Liver (tissue), 9 donors: Measurements from ENCODE around the gene ST3GAL2. TPM values are rescaled to one million over a fixed set of nuclear protein-coding genes. Genes with fewer than 3 reads are reported as not detected.

Experiments
- DNase-seq: peaks from one replicate; pipeline ENCODE4 v3.0.0-alpha.2; 2017; ENCODE audit warnings: low spot score
- H3K27ac ChIP-seq, 2 donors: one replicate each; pipeline ENCODE4 v1.7.0; 2013; ENCODE audit warnings: inconsistent platforms in 2 of 2, low read length in 2 of 2, control low read depth in 1 of 2, low read depth in 1 of 2, mild to moderate bottlenecking in 1 of 2
- H3K27me3 ChIP-seq, 4 donors: one replicate each; pipeline versions ENCODE4 v1.6.1 to v1.7.0; 2013; ENCODE audit warnings: low read length in 3 of 4, inconsistent platforms in 1 of 4, mild to moderate bottlenecking in 1 of 4, moderate library complexity in 1 of 4; ENCODE audit not compliant: control insufficient read depth in 4 of 4, insufficient read depth in 4 of 4
- H3K36me3 ChIP-seq, 4 donors: one replicate each; pipeline versions ENCODE4 v1.6.1 to v1.7.0; 2013; ENCODE audit warnings: low read length in 3 of 4, mild to moderate bottlenecking in 3 of 4, low read depth in 1 of 4, moderate library complexity in 1 of 4; ENCODE audit not compliant: control insufficient read depth in 4 of 4, insufficient read depth in 3 of 4
- H3K4me1 ChIP-seq, 4 donors: one replicate each; pipeline versions ENCODE4 v1.6.1 to v1.7.0; 2013; ENCODE audit warnings: low read length in 3 of 4, mild to moderate bottlenecking in 3 of 4, moderate library complexity in 1 of 4; ENCODE audit not compliant: control insufficient read depth in 4 of 4, insufficient read depth in 4 of 4
- H3K4me3 ChIP-seq, 3 donors: one replicate each; pipeline versions ENCODE4 v1.6.1 to v1.7.0; 2013; ENCODE audit warnings: low read length in 3 of 3, control low read depth in 1 of 3, low read depth in 1 of 3, mild to moderate bottlenecking in 1 of 3
- H3K9ac ChIP-seq, 2 donors: one replicate each; pipeline ENCODE4 v1.7.0; 2013; ENCODE audit warnings: low read length in 2 of 2, mild to moderate bottlenecking in 2 of 2, moderate library complexity in 2 of 2, control low read depth in 1 of 2, low read depth in 1 of 2
- H3K9me3 ChIP-seq, 4 donors: one replicate each; pipeline versions ENCODE4 v1.6.1 to v1.7.0; 2013; ENCODE audit warnings: low read length in 3 of 4; ENCODE audit not compliant: control insufficient read depth in 4 of 4
- ATF3 ChIP-seq: IDR thresholded peaks from 2 replicates; pipeline ENCODE4 v1.6.1; 2016; ENCODE audit warnings: antibody characterized with exemption
- CTCF ChIP-seq: fragments of 150-350 bp; IDR thresholded peaks from 2 replicates; pipeline ENCODE4 v1.5.1; 2017; ENCODE audit warnings: improper control_type of control experiment, low read depth, low read length; ENCODE audit not compliant: missing input control
- EGR1 ChIP-seq, 2 donors: IDR thresholded peaks; 2 replicates each; pipeline ENCODE4 v1.6.1; 2016 to 2018; ENCODE audit warnings: antibody characterized with exemption in 2 of 2, low read depth in 2 of 2
- FOXA1 ChIP-seq: IDR thresholded peaks from 2 replicates; pipeline ENCODE4 v1.6.1; 2016; ENCODE audit warnings: antibody characterized with exemption
- FOXA2 ChIP-seq: IDR thresholded peaks from 2 replicates; pipeline ENCODE4 v1.6.1; 2016; ENCODE audit warnings: antibody characterized with exemption
- GABPA ChIP-seq, 2 donors: IDR thresholded peaks in 1 of 2; conservative IDR thresholded peaks in 1 of 2; 2 replicates each; pipeline ENCODE4 v1.6.1; 2016; ENCODE audit warnings: antibody characterized with exemption in 2 of 2, mild to moderate bottlenecking in 1 of 2, moderate library complexity in 1 of 2
- HNF4A ChIP-seq, 2 donors: conservative IDR thresholded peaks; 2 replicates each; pipeline ENCODE4 v1.6.1; 2016; ENCODE audit warnings: antibody characterized with exemption in 2 of 2, mild to moderate bottlenecking in 2 of 2
- HNF4G ChIP-seq: IDR thresholded peaks from 2 replicates; pipeline ENCODE4 v1.6.1; 2016; ENCODE audit warnings: antibody characterized with exemption
- JUND ChIP-seq, 2 donors: IDR thresholded peaks; 2 replicates each; pipeline ENCODE4 v1.6.1; 2016; ENCODE audit warnings: antibody characterized with exemption in 2 of 2
- MAX ChIP-seq: IDR thresholded peaks from 2 replicates; pipeline ENCODE4 v1.6.1; 2016; ENCODE audit warnings: antibody characterized with exemption
- NR2F2 ChIP-seq: IDR thresholded peaks from 2 replicates; pipeline ENCODE4 v1.6.1; 2016; ENCODE audit warnings: antibody characterized with exemption
- RAD21 ChIP-seq, 2 donors: IDR thresholded peaks; 2 replicates each; pipeline ENCODE4 v1.6.1; 2016; ENCODE audit warnings: antibody characterized with exemption in 2 of 2, mild to moderate bottlenecking in 2 of 2
- RXRA ChIP-seq, 2 donors: IDR thresholded peaks; 2 replicates each; pipeline ENCODE4 v1.6.1; 2017 to 2018; ENCODE audit warnings: antibody characterized with exemption in 2 of 2, mild to moderate bottlenecking in 1 of 2
- SP1 ChIP-seq: IDR thresholded peaks from 2 replicates; pipeline ENCODE4 v1.6.1; 2018; ENCODE audit warnings: antibody characterized with exemption, mild to moderate bottlenecking
- TAF1 ChIP-seq: conservative IDR thresholded peaks from 2 replicates; pipeline ENCODE4 v1.6.1; 2016; ENCODE audit warnings: antibody characterized with exemption, mild to moderate bottlenecking
- YY1 ChIP-seq: IDR thresholded peaks from 2 replicates; pipeline ENCODE4 v1.6.1; 2016; ENCODE audit warnings: antibody characterized with exemption, mild to moderate bottlenecking
- ZBTB33 ChIP-seq: IDR thresholded peaks from 2 replicates; pipeline ENCODE4 v1.6.1; 2016; ENCODE audit warnings: antibody characterized with exemption
- WGBS: extraction: QIAGEN DNeasy Blood & Tissue Kit; methylation state at CpG from one replicate; pipeline ENCODE4 v1.1.7; 2013; 5-methylcytosine and 5-hydroxymethylcytosine counted together
- polyA plus RNA-seq, 2 donors: library from polyadenylated mRNA; stranded (reverse) in 1 of 2; unstranded in 1 of 2; fragments of 200-250 nt in 1 of 2; fragments of >200 nt in 1 of 2; fragmentation: Nextera tagmentation in 1 of 2; extraction: Ambion mirVana in 1 of 2; gene quantifications; one replicate each; pipeline versions ENCODE4 v1.2.1 to v1.2.3, GENCODE V29; 2013 to 2015
- total RNA-seq, 2 donors: library from RNA; depleted of rRNA; stranded (reverse); fragments of >200 nt; gene quantifications; one replicate each; pipeline ENCODE4 v1.2.3, GENCODE V29; 2014
- TF ChIP-seq, protein P1 (sequence below): IDR thresholded peaks from 2 replicates; pipeline ENCODE4 v1.6.1; 2016; ENCODE audit warnings: antibody characterized with exemption, mild to moderate bottlenecking
- donor health status: healthy.
- donor health status: healthy.
- donor health status: healthy.
- donor health status: healthy.
- donor health status: healthy.

ST3GAL2 gene
- total and polyA plus RNA-seq, 4 donors: 3.9 to 53.1 (median 12.9) TPM

DNA sequence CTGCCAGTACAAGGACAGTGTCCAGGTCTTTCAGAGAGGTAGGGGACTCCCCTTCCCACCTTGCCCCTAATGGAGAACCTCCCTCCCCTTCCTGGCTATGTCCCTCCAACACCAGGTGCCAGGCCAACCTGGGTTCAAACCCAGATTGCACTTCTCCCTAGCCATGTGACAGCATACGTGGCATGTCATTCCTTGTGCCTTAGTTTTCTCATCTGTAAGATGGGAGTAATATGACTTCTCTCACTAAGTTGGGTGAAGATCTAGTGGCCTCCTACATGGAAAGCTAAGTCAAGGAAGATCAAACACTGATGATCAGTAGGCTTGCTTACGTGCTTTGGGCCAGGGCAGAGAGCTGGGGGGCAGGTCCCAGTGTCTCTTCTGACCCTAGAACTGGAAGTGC, 24.3 kb upstream of the ST3GAL2 start (continued):
- no peak for TF ChIP-seq GABPA (IDR thresholded peaks at IDR 0.05 in 1 of 2, conservative IDR thresholded peaks at IDR 0.05 in 1 of 2)

DNA sequence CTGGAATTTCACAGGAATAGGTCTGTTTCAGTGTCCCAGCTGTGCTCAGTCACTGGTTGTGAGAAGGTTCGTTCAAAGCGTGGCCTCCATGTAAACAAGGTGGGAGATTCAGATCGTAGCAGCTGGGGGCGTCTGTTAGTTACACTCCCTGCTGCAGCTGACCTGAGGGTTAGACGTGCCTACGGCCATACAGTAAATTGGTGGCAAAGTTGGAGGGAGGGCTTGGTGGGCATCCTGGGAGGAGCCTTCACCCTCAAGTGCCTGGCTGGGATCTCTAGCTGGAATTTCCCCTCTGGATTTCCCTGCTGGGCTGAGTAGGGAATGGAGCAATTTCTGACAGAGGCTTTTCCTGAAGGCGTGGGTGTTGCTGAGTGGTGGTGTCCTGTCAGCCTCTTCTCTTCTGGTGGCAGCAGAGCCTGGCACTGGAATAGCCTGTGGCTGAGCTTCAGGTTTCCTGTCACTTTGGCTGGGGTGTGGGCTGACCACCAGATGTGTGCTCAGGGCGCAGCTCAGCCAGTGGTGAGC, 21.9 kb upstream of the ST3GAL2 start:
- H3K27ac ChIP-seq: no peak overlapping the region
- WGBS: 82% methylated on average over 8 of the region's 8 CpGs
- no peak for DNase-seq

More for the DNA sequence above, 21.9 kb upstream of the ST3GAL2 start:
- Histone ChIP-seq H3K4me1 (peaks cover 0 to 3% (median 1%) of the 10 kb centered on the region in 4 donors), H3K27me3 (no peaks in the 10 kb centered on the region), H3K9ac (no peak overlapping the region), H3K4me3 (no peak overlapping the region), H3K36me3 (peaks cover 0 to 17% (median 7%) of the 10 kb centered on the region in 4 donors), H3K9me3 (no peaks in the 10 kb centered on the region)
- TF ChIP-seq RAD21 (IDR thresholded peaks at IDR 0.05) (no peak), CTCF (no peak), SP1 (no peak), GABPA (IDR thresholded peaks at IDR 0.05 in 1 of 2, conservative IDR thresholded peaks at IDR 0.05 in 1 of 2) (no peak), HNF4A (conservative IDR thresholded peaks at IDR 0.05) (no peak), FOXA1 (no peak), EGR1 (IDR thresholded peaks at IDR 0.05; ENCODE audit: low read depth in 2 of 2) (no peak), NR2F2 (no peak), RXRA (IDR thresholded peaks at IDR 0.05) (no peak), ATF3 (no peak), ZBTB33 (no peak), HNF4G (no peak), YY1 (no peak), JUND (IDR thresholded peaks at IDR 0.05) (no peak), FOXA2 (no peak), TAF1 (no peak), MAX (no peak)
- TF ChIP-seq, protein P1, sequence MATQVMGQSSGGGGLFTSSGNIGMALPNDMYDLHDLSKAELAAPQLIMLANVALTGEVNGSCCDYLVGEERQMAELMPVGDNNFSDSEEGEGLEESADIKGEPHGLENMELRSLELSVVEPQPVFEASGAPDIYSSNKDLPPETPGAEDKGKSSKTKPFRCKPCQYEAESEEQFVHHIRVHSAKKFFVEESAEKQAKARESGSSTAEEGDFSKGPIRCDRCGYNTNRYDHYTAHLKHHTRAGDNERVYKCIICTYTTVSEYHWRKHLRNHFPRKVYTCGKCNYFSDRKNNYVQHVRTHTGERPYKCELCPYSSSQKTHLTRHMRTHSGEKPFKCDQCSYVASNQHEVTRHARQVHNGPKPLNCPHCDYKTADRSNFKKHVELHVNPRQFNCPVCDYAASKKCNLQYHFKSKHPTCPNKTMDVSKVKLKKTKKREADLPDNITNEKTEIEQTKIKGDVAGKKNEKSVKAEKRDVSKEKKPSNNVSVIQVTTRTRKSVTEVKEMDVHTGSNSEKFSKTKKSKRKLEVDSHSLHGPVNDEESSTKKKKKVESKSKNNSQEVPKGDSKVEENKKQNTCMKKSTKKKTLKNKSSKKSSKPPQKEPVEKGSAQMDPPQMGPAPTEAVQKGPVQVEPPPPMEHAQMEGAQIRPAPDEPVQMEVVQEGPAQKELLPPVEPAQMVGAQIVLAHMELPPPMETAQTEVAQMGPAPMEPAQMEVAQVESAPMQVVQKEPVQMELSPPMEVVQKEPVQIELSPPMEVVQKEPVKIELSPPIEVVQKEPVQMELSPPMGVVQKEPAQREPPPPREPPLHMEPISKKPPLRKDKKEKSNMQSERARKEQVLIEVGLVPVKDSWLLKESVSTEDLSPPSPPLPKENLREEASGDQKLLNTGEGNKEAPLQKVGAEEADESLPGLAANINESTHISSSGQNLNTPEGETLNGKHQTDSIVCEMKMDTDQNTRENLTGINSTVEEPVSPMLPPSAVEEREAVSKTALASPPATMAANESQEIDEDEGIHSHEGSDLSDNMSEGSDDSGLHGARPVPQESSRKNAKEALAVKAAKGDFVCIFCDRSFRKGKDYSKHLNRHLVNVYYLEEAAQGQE: no peak
